Kidney (tissue), 14 donors: ENCODE results near the gene NUP98. TPM values are rescaled to one million over a fixed set of nuclear protein-coding genes. Genes with fewer than 3 reads are reported as not detected.

Experiments used
- DNase-seq, 5 donors: peaks; one replicate each; pipeline ENCODE4 v3.0.0-alpha.2; 2013 to 2020
- FAIRE-seq: peaks from 2 replicates; lab custom pipeline; 2012; peaks lifted over from hg19 to GRCh38; lab: Jason Lieb, UNC
- H3K27ac ChIP-seq, 2 donors: one replicate each; pipeline ENCODE4 v1.7.0; 2013; ENCODE audit warnings: low read depth in 2 of 2, low read length in 2 of 2, inconsistent platforms in 1 of 2
- H3K27me3 ChIP-seq: one replicate; pipeline ENCODE4 v1.7.1; 2013; ENCODE audit warnings: low read length, inconsistent platforms; ENCODE audit not compliant: control insufficient read depth, insufficient read depth
- H3K36me3 ChIP-seq, 3 donors: one replicate each; pipeline versions ENCODE4 v1.7.0 to v1.7.1; 2013; ENCODE audit warnings: low read length in 3 of 3, control low read depth in 1 of 3, inconsistent platforms in 1 of 3; ENCODE audit not compliant: insufficient read depth in 3 of 3, control insufficient read depth in 2 of 3
- H3K4me1 ChIP-seq, 3 donors: one replicate each; pipeline versions ENCODE4 v1.7.0 to v1.7.1; 2013; ENCODE audit warnings: low read length in 3 of 3, inconsistent platforms in 1 of 3, low read depth in 1 of 3; ENCODE audit not compliant: control insufficient read depth in 2 of 3, insufficient read depth in 2 of 3
- H3K4me3 ChIP-seq, 3 donors: one replicate each; pipeline versions ENCODE4 v1.7.0 to v1.8.1; 2013; ENCODE audit warnings: low read length in 3 of 3, control low read depth in 1 of 3, inconsistent platforms in 1 of 3
- H3K9ac ChIP-seq, 3 donors: one replicate each; pipeline versions ENCODE4 v1.7.0 to v1.7.1; 2013; ENCODE audit warnings: low read length in 3 of 3, control low read depth in 1 of 3, inconsistent platforms in 1 of 3
- H3K9me3 ChIP-seq, 3 donors: one replicate each; pipeline versions ENCODE4 v1.7.0 to v1.7.1; 2013; ENCODE audit warnings: low read length in 3 of 3, control low read depth in 1 of 3, inconsistent platforms in 1 of 3; ENCODE audit not compliant: control insufficient read depth in 2 of 3, insufficient read depth in 1 of 3
- intact Hi-C: fragments of 100-400 bp; cut with DNase I; formaldehyde crosslinking; loops from one replicate; pipeline ENCODE4 v1.11.1; 2022
- polyA plus RNA-seq: library from polyadenylated mRNA; stranded (reverse); fragments of 350-450 nt; fragmentation: Illumina TruSeq; extraction: RNeasy Lipid Tissue Mini Kit (QIAGEN cat#74804); gene quantifications from one replicate; pipeline ENCODE4 v1.2.3, GENCODE V29; 2014; ENCODE audit warnings: low read depth, low replicate concordance; ENCODE audit not compliant: insufficient read depth
- total RNA-seq: library from RNA; stranded (reverse); fragmentation: NEBNext Ultra II Directional; extraction: Animal tissue kit (Norgen Biotek cat#: 25700); gene quantifications from one replicate; pipeline ENCODE4 v1.2.1, GENCODE V29; 2021
- TF ChIP-seq, protein P1 (sequence below): IDR thresholded peaks from 3 replicates; pipeline ENCODE4 v1.5.1; 2012; ENCODE audit warnings: mild to moderate bottlenecking, moderate library complexity, borderline replicate concordance; ENCODE audit not compliant: insufficient read depth; ENCODE audit errors: extremely low read depth
- donor health status: control.
- donor health status: control.
- donor health status: control.
- donor health status: control.
- donor health status: control.
- donor health status: DM: yes; HTN: yes; CAD: no.
- donor health status: Normal renal cell carcinoma (clear cell type).

NUP98 gene
- total and polyA plus RNA-seq, 2 donors from 2014 or later, result 23.8 to 67.6 TPM

DNA sequence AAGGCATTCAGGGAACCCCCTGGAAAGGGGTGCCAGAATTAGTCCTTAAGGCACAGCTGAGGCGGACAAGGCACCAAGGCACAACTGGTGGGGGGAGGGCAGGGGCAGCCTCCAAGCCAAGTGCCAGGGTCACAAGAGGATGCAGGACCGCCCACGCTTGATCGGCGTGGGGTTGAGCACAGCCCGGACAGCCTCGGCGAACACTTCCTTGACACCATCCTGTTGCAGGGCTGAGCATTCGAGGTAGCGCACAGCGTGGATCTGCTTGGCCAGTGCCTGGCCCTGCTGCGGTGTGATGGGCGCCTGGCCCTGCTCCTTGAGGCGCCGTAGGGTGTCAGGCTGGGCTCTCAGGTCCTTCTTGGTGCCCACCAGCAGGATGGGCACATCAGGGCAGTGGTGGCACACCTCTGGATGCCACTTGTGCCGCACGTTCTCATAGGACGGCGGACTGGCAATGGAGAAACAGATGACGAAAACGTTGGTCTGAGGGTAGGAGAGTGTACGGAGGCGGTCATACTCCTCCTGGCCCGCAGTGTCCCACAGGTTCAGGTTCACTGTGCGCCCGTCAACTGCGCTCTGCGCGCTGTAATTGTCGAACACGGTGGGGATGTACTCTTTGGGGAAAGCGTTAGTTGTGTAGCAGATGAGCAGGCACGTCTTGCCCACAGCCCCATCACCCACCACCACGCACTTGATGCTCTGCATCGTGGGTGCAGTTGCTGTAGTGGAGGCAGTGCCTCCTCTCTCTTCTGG, 30.3 kb upstream of the NUP98 start:
- DNase-seq (no peak), FAIRE-seq (no peak)
- Histone ChIP-seq H3K27ac (no peak overlapping the region), H3K36me3 (peaks cover 0 to 6% (median 5%) of the 10 kb centered on the region in 3 donors), H3K4me1 (peaks cover 0 to 2% (median 0%) of the 10 kb centered on the region in 3 donors), H3K4me3 (no peak overlapping the region), H3K9ac (no peak overlapping the region), H3K9me3 (no peaks in the 10 kb centered on the region), H3K27me3 (no peaks in the 10 kb centered on the region)
- intact Hi-C loops, result no loop called here
- TF ChIP-seq, protein P1, sequence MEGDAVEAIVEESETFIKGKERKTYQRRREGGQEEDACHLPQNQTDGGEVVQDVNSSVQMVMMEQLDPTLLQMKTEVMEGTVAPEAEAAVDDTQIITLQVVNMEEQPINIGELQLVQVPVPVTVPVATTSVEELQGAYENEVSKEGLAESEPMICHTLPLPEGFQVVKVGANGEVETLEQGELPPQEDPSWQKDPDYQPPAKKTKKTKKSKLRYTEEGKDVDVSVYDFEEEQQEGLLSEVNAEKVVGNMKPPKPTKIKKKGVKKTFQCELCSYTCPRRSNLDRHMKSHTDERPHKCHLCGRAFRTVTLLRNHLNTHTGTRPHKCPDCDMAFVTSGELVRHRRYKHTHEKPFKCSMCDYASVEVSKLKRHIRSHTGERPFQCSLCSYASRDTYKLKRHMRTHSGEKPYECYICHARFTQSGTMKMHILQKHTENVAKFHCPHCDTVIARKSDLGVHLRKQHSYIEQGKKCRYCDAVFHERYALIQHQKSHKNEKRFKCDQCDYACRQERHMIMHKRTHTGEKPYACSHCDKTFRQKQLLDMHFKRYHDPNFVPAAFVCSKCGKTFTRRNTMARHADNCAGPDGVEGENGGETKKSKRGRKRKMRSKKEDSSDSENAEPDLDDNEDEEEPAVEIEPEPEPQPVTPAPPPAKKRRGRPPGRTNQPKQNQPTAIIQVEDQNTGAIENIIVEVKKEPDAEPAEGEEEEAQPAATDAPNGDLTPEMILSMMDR, result no peak

DNA sequence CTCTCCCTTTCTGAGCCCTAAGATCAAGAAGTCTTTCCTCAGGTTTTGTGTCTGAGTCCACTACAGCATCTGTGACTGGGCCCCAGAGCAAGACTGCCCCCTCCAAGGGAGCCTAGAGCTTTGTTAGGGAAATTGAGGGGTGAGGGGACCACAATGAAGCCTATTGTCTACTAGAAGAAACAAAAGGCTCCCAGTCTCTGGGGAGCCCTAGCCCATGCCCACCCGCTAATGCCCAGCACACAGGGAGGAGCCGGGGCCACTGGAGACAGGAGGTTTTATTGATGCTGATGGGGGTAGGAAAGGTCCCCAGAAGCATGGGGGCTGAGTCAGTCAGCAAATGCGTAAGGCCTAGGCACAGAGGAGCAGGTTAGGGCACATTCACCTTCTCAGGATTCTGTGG, 29.4 kb upstream of the NUP98 start:
- peaks cover 0 to 6% (median 5%) of the 10 kb centered on the region in 3 donors for H3K36me3 ChIP-seq
- no peak overlapping the region for H3K9ac ChIP-seq
- intact Hi-C loops, result no loop called here
- H3K4me3 ChIP-seq, result no peak overlapping the region
- no peak overlapping the region for H3K27ac ChIP-seq
- FAIRE-seq (no peak), DNase-seq (no peak)
- no peaks in the 10 kb centered on the region for H3K9me3 ChIP-seq
- no peaks in the 10 kb centered on the region for H3K27me3 ChIP-seq
- H3K4me1 ChIP-seq, result no peaks in the 10 kb centered on the region
- TF ChIP-seq, protein P1, result no peak

DNA sequence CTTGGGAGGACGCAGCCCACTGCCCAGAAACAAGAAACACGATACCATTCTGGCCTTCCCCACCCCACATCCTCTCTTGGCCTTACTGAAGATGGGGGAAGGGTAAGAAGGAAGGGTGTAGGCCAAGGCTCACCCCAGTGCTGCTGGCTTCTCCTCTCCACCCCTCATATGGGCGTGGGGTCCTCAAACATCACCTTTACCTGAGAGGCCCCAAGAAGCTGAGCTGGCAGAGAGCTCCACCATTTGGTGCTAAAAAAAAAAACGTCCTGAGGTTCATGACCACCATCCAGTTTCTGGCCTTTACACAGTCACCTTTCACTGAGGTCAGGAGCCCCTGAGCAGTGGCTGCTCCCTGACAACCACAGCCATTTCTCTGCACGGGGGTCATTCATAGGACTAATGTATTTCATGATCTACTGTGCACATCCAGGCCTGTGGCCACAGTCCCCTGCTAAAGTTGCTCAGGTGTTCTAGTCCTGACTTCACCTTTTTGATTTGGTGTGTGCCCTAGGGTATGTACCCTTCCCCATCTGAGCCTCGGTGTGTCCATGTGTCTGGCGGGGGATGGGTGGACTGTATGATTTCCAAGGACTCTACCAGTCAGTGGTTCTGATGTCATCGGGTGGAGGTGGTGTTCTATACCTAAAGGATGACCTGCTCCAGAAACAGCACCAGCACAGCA, 28.3 kb upstream of the NUP98 start:
- peaks cover 0 to 6% (median 5%) of the 10 kb centered on the region in 3 donors for H3K36me3 ChIP-seq
- no peak for FAIRE-seq

More for the DNA sequence above, 28.3 kb upstream of the NUP98 start:
- DNase-seq, result no peak
- no peak overlapping the region for H3K9ac ChIP-seq
- TF ChIP-seq, protein P1, result no peak
- no peaks in the 10 kb centered on the region for H3K9me3 ChIP-seq
- H3K27me3 ChIP-seq, result no peaks in the 10 kb centered on the region
- no peak overlapping the region for H3K27ac ChIP-seq
- H3K4me3 ChIP-seq, result no peak overlapping the region
- intact Hi-C loops, result no loop called here
- H3K4me1 ChIP-seq, result no peaks in the 10 kb centered on the region
